Prostate gland (tissue), 2 donors: Measurements from ENCODE around the gene NDOR1. TPM values are rescaled to one million over a fixed set of nuclear protein-coding genes. Genes with fewer than 3 reads are reported as not detected.

ENCODE experiments used
- DNase-seq: peaks from one replicate; pipeline ENCODE4 v3.0.0-alpha.2; 2019; ENCODE audit warnings: low spot score
- H3K27ac ChIP-seq, 2 donors: fragments of 200-600 bp; sonication (generic); 2 replicates each; pipeline ENCODE4 v1.5.1; 2017 to 2019
- H3K27me3 ChIP-seq: fragments of 200-600 bp; sonication (generic); replicated peaks from 2 replicates; pipeline ENCODE4 v1.5.1; 2019; ENCODE audit not compliant: insufficient read depth
- H3K36me3 ChIP-seq, 2 donors: fragments of 200-600 bp; sonication (generic); 1 replicate in 1 of 2; 2 replicates in 1 of 2; pipeline versions ENCODE4 v1.5.1 to v1.8.1; 2017 to 2019
- H3K4me1 ChIP-seq: fragments of 200-600 bp; sonication (generic); replicated peaks from 2 replicates; pipeline ENCODE4 v1.5.1; 2019
- H3K4me3 ChIP-seq, 2 donors: fragments of 200-600 bp; sonication (generic); 2 replicates each; pipeline ENCODE4 v1.5.1; 2017 to 2019
- H3K9me3 ChIP-seq: fragments of 200-600 bp; sonication (generic); 2 replicates; pipeline ENCODE4 v1.5.1; 2017
- CTCF ChIP-seq, 4 experiments: fragments of 200-600 bp in 2 of 4; fragments of 450-650 bp in 2 of 4; sonication (generic) in 2 of 4; IDR thresholded peaks; 1 replicate in 3 of 4; 2 replicates in 1 of 4; pipeline ENCODE4 v1.5.1; 2016 to 2019; ENCODE audit warnings: antibody characterized with exemption in 4 of 4, mild to moderate bottlenecking in 2 of 4, moderate library complexity in 2 of 4
- POLR2A ChIP-seq: fragments of 450-650 bp; IDR thresholded peaks from one replicate; pipeline ENCODE4 v1.6.1; 2016; ENCODE audit warnings: antibody characterized with exemption, mild to moderate bottlenecking
- POLR2AphosphoS5 ChIP-seq: sonication (generic); formaldehyde crosslinking; IDR thresholded peaks from one replicate; pipeline ENCODE4 v1.6.1; 2017; ENCODE audit warnings: antibody characterized with exemption
- WGBS: methylation state at CpG from one replicate; pipeline ENCODE4 v1.1.5; 2018; 5-methylcytosine and 5-hydroxymethylcytosine counted together
- intact Hi-C: fragments of 100-400 bp; cut with DNase I; formaldehyde crosslinking; loops from one replicate; pipeline ENCODE4 v1.14.2; 2022
- microRNA-seq: library from miRNA; unstranded; fragments of <30 nt; microRNA quantifications from one replicate; pipeline ENCODE4, GENCODE V29; 2016
- small RNA-seq, 2 donors: library from RNA; depleted of rRNA; stranded (forward); fragments of <200 nt; gene quantifications; one replicate each; pipeline ENCODE3, GENCODE V24; 2016
- total RNA-seq, 2 donors: library from RNA; depleted of rRNA; stranded (reverse); fragments of >200 nt; gene quantifications; one replicate each; pipeline ENCODE4 v1.1.0, GENCODE V29; 2016

NDOR1 gene
- total RNA-seq, 2 donors from 2014 or later: 18.5 to 31.9 TPM

GRCh38 chr9:137263506-137263905 is 58.0 kb downstream of the NDOR1 start:
- no peaks in the 10 kb centered on the region for H3K9me3 ChIP-seq
- peaks cover 0 to 7% of the 10 kb centered on the region in 2 donors for H3K36me3 ChIP-seq
- TF ChIP-seq POLR2A (no peak), CTCF (IDR thresholded peaks at IDR 0.05) (no peak), POLR2AphosphoS5 (no peak)
- no peak overlapping the region for H3K27ac ChIP-seq
- DNase-seq: no peak
- peaks cover 3% of the 10 kb centered on the region for H3K4me1 ChIP-seq
- no peak overlapping the region for H3K4me3 ChIP-seq
- intact Hi-C loops: no loop called here
- H3K27me3 ChIP-seq: no peaks in the 10 kb centered on the region
- 89% methylated on average over 8 of the region's 10 CpGs for WGBS

GRCh38 chr9:137264067-137264466 is 58.6 kb downstream of the NDOR1 start:
- Histone ChIP-seq H3K27me3 (no peaks in the 10 kb centered on the region), H3K27ac (no peak overlapping the region), H3K9me3 (no peaks in the 10 kb centered on the region), H3K4me3 (no peak overlapping the region), H3K4me1 (peaks cover 9% of the 10 kb centered on the region), H3K36me3 (peaks cover 0 to 7% of the 10 kb centered on the region in 2 donors)
- no peak for DNase-seq
- 97% methylated on average over 22 of the region's 22 CpGs for WGBS
- intact Hi-C loops: no loop called here
- TF ChIP-seq CTCF (IDR thresholded peaks at IDR 0.05) (no peak), POLR2AphosphoS5 (no peak), POLR2A (no peak)

GRCh38 chr9:137265496-137266161 is 60.1 kb downstream of the NDOR1 start:
- Histone ChIP-seq H3K9me3 (no peaks in the 10 kb centered on the region), H3K4me3 (no peak overlapping the region), H3K27ac (peak overlapping the region in 1 of 2 donors; percentile 40), H3K4me1 (peaks cover 18% of the 10 kb centered on the region), H3K27me3 (no peaks in the 10 kb centered on the region), H3K36me3 (peaks cover 0 to 7% of the 10 kb centered on the region in 2 donors)
- DNase-seq: no peak
- intact Hi-C loops: no loop called here
- TF ChIP-seq POLR2A (no peak), CTCF (IDR thresholded peaks at IDR 0.05) (no peak), POLR2AphosphoS5 (no peak)
- WGBS: 90% methylated on average over 23 of the region's 29 CpGs

- intact Hi-C loops: no loop called here
- Histone ChIP-seq H3K9me3 (no peaks in the 10 kb centered on the region), H3K36me3 (peaks cover 0 to 7% of the 10 kb centered on the region in 2 donors), H3K4me1 (peaks cover 22% of the 10 kb centered on the region), H3K4me3 (no peak overlapping the region), H3K27ac (peak overlapping the region in 1 of 2 donors; percentile 40), H3K27me3 (no peaks in the 10 kb centered on the region)
- WGBS: 85% methylated on average over 14 of the region's 15 CpGs
- DNase-seq: no peak
- TF ChIP-seq CTCF (IDR thresholded peaks at IDR 0.05) (no peak), POLR2AphosphoS5 (no peak), POLR2A (no peak)
Measured at GRCh38 chr9:137266162-137266527, 60.6 kb downstream of the NDOR1 start.

Small RNA genes lying within 50 kb of the gene (microRNA-seq; reads per million reads assigned to microRNA genes)
- gene MIR3621: not detected

Small RNA genes lying within 50 kb of the gene (small RNA-seq; reads per million reads assigned to genes)
- gene MIR3621: 0 reads per million in 2 donors

Other genes with a start within 250 kb of the NDOR1 start
- 1,000 to 10,000 TPM in 1 of 2 donors, 10 to 100 TPM in 1; 59.4 to 5,242 TPM for gene PTGDS, start 228.2 kb upstream of the NDOR1 start, total RNA-seq
- gene LCNL1, start 222.7 kb upstream of the NDOR1 start, total RNA-seq: 10 to 100 TPM in 1 of 2 donors, under 1 TPM in 1; 0.41 to 22.5 TPM
- 10 to 100 TPM; 61.6 to 71.8 TPM for gene PAXX, start 213.3 kb upstream of the NDOR1 start, total RNA-seq
- gene CLIC3, start 209.1 kb upstream of the NDOR1 start, total RNA-seq: 1 to 10 TPM; 4.2 to 6.7 TPM
- gene ABCA2, start 177.5 kb upstream of the NDOR1 start, total RNA-seq: 10 to 100 TPM; 27.4 to 79.1 TPM
- gene FUT7, start 173.6 kb upstream of the NDOR1 start, total RNA-seq: under 1 TPM in 1 of 2 donors, not detected in 1; 0.57 TPM
- gene NPDC1, start 159.5 kb upstream of the NDOR1 start, total RNA-seq: 100 to 1,000 TPM; 384 to 427 TPM
- gene ENTPD2, start 151.6 kb upstream of the NDOR1 start, total RNA-seq: 10 to 100 TPM in 1 of 2 donors, 1 to 10 TPM in 1; 9.8 to 10.9 TPM
- gene SAPCD2, start 135.1 kb upstream of the NDOR1 start, total RNA-seq: 10 to 100 TPM in 1 of 2 donors, 1 to 10 TPM in 1; 7.2 to 17.2 TPM
- gene UAP1L1, start 128.2 kb upstream of the NDOR1 start, total RNA-seq: 10 to 100 TPM in 1 of 2 donors, 1 to 10 TPM in 1; 8.2 to 19.9 TPM
- 100 to 1,000 TPM in 1 of 2 donors, 10 to 100 TPM in 1; 67.4 to 107 TPM for gene MAN1B1, start 118.7 kb upstream of the NDOR1 start, total RNA-seq
- gene DPP7, start 91.0 kb upstream of the NDOR1 start, total RNA-seq: 100 to 1,000 TPM; 147 to 235 TPM
- gene GRIN1, start 66.5 kb upstream of the NDOR1 start, total RNA-seq: 1 to 10 TPM in 1 of 2 donors, under 1 TPM in 1; 0.59 to 1.8 TPM
- 100 to 1,000 TPM; 183 to 582 TPM for gene LRRC26, start 35.6 kb upstream of the NDOR1 start, total RNA-seq
- gene TMEM210, start 33.6 kb upstream of the NDOR1 start, total RNA-seq: 1 to 10 TPM in 1 of 2 donors, not detected in 1; 3.1 TPM
- 10 to 100 TPM; 32.5 to 64.5 TPM for gene ANAPC2, start 17.1 kb upstream of the NDOR1 start, total RNA-seq
- 100 to 1,000 TPM; 114 to 124 TPM for gene SSNA1, start 17.0 kb upstream of the NDOR1 start, total RNA-seq
- gene TPRN, start 5.0 kb upstream of the NDOR1 start, total RNA-seq: 10 to 100 TPM; 26.1 to 30.4 TPM
- 10 to 100 TPM; 35.3 to 47.8 TPM for gene TMEM203, start 52 bp upstream of the NDOR1 start, total RNA-seq
- 1 to 10 TPM; 3.8 to 6.2 TPM for gene RNF208, start 16.5 kb downstream of the NDOR1 start, total RNA-seq
- gene CYSRT1, start 19.5 kb downstream of the NDOR1 start, total RNA-seq: 1 to 10 TPM; 2.7 to 4.9 TPM
- not detected for gene RNF224, start 21.8 kb downstream of the NDOR1 start, total RNA-seq
- under 1 TPM in 1 of 2 donors, not detected in 1; 0.57 TPM for gene SLC34A3, start 25.2 kb downstream of the NDOR1 start, total RNA-seq
- gene TUBB4B, start 35.6 kb downstream of the NDOR1 start, total RNA-seq: 100 to 1,000 TPM; 279 to 484 TPM
- 1 to 10 TPM in 1 of 2 donors, not detected in 1; 4.2 TPM for gene STPG3, start 45.6 kb downstream of the NDOR1 start, total RNA-seq
- 10 to 100 TPM; 44.9 to 82.1 TPM for gene NELFB, start 49.6 kb downstream of the NDOR1 start, total RNA-seq
- gene TOR4A, start 72.0 kb downstream of the NDOR1 start, total RNA-seq: 1 to 10 TPM; 1.6 to 7.3 TPM
- 10 to 100 TPM; 22.4 to 24.3 TPM for gene NRARP, start 96.6 kb downstream of the NDOR1 start, total RNA-seq
- gene EXD3, start 217.5 kb downstream of the NDOR1 start, total RNA-seq: 10 to 100 TPM; 32.6 to 44.8 TPM
- 10 to 100 TPM in 1 of 2 donors, 1 to 10 TPM in 1; 7.5 to 17.1 TPM for gene NOXA1, start 217.7 kb downstream of the NDOR1 start, total RNA-seq
- 1 to 10 TPM; 1.8 TPM for gene ENTPD8, start 235.7 kb downstream of the NDOR1 start, total RNA-seq